ENCODE data around the gene SNPH.

DNA sequence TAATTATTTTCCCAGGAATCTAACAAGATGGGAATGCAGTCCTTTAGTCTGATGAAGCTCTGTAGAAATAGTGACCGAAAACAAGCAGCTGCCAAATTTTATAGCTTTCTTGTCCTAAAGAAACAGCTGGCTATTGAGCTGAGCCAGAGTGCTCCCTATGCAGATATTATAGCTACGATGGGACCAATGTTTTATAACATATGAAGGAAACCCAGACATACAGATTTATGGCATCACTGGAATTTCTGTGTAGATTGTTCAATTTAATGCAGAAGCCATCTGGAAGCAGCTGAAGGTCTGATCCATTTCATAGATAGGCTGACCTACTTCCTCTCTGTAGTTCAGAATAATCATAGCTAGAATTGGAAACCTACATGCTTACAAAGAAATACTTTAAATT, 11.8 kb upstream of the SNPH start:
- TF ChIP-seq, protein P1, sequence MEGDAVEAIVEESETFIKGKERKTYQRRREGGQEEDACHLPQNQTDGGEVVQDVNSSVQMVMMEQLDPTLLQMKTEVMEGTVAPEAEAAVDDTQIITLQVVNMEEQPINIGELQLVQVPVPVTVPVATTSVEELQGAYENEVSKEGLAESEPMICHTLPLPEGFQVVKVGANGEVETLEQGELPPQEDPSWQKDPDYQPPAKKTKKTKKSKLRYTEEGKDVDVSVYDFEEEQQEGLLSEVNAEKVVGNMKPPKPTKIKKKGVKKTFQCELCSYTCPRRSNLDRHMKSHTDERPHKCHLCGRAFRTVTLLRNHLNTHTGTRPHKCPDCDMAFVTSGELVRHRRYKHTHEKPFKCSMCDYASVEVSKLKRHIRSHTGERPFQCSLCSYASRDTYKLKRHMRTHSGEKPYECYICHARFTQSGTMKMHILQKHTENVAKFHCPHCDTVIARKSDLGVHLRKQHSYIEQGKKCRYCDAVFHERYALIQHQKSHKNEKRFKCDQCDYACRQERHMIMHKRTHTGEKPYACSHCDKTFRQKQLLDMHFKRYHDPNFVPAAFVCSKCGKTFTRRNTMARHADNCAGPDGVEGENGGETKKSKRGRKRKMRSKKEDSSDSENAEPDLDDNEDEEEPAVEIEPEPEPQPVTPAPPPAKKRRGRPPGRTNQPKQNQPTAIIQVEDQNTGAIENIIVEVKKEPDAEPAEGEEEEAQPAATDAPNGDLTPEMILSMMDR (IDR thresholded peaks at IDR 0.05; ENCODE audit: low read depth, low read length, poor library complexity, severe bottlenecking) = no peak
- TF ChIP-seq EZH2phosphoT487 (IDR thresholded peaks at IDR 0.05; ENCODE audit: borderline replicate concordance, low read length) = no peak
